ENCODE measurements around the gene DTX2.
"Not testable (repeated sequence)": the region's sequence is repeated elsewhere in the genome, so short reads cannot be mapped to it uniquely, and the experiment has no call there.

- TF ChIP-seq, protein P1, sequence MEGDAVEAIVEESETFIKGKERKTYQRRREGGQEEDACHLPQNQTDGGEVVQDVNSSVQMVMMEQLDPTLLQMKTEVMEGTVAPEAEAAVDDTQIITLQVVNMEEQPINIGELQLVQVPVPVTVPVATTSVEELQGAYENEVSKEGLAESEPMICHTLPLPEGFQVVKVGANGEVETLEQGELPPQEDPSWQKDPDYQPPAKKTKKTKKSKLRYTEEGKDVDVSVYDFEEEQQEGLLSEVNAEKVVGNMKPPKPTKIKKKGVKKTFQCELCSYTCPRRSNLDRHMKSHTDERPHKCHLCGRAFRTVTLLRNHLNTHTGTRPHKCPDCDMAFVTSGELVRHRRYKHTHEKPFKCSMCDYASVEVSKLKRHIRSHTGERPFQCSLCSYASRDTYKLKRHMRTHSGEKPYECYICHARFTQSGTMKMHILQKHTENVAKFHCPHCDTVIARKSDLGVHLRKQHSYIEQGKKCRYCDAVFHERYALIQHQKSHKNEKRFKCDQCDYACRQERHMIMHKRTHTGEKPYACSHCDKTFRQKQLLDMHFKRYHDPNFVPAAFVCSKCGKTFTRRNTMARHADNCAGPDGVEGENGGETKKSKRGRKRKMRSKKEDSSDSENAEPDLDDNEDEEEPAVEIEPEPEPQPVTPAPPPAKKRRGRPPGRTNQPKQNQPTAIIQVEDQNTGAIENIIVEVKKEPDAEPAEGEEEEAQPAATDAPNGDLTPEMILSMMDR (IDR thresholded peaks at IDR 0.05) = not testable (repeated sequence)
- not testable (repeated sequence) for TF ChIP-seq POLR2A (IDR thresholded peaks at IDR 0.05)
Observed at GRCh38 chr7:76442664-76443446, 18.7 kb upstream of the DTX2 start.

All from stomach (tissue), 4 donors.